B cell (primary cell): ENCODE results near the gene SAMM50. TPM values are rescaled to one million over a fixed set of nuclear protein-coding genes. Genes with fewer than 3 reads are reported as not detected.

Experiments
- ATAC-seq: fragments of 200-7000 bp; cut with Tn5 transposase; one replicate; pipeline ENCODE4 v1.10.0; 2021; ENCODE audit warnings: low read depth, mild to moderate bottlenecking, moderate number of reproducible peaks, moderate library complexity
- CTCF ChIA-PET: fragments of 350-600 bp; sonication (Branson Sonifier 250); formaldehyde crosslinking; loops from one replicate; lab custom pipeline; 2021; ENCODE audit warnings: antibody characterized with exemption, inconsistent platforms; lab: Charles Lee
- POLR2A ChIA-PET: fragments of 350-600 bp; sonication (Branson Sonifier 250); formaldehyde crosslinking; loops from one replicate; lab custom pipeline; 2021; ENCODE audit warnings: antibody characterized with exemption; lab: Charles Lee
- DNase-seq: peaks from one replicate; pipeline ENCODE4 v3.0.0; 2013
- H2AFZ ChIP-seq: 2 replicates; pipeline ENCODE4 v1.6.1; 2012; ENCODE audit warnings: mild to moderate bottlenecking, low read depth, low read length; ENCODE audit not compliant: insufficient read depth, poor library complexity, severe bottlenecking
- H3K27ac ChIP-seq, 2 donors: 1 replicate in 1 of 2; 2 replicates in 1 of 2; pipeline ENCODE4 v1.5.1; 2012 to 2013; ENCODE audit warnings: low read length in 2 of 2, mild to moderate bottlenecking in 2 of 2, moderate library complexity in 1 of 2
- H3K27me3 ChIP-seq, 4 experiments: fragments of 200-600 bp in 1 of 4; sonication (generic) in 1 of 4; replicated peaks in 1 of 4; 1 replicate in 2 of 4; 2 replicates in 2 of 4; pipeline versions ENCODE4 v1.6.1 to v1.7.0; 2013 to 2016; ENCODE audit warnings: low read length in 3 of 4, mild to moderate bottlenecking in 2 of 4, mixed read lengths in 1 of 4, moderate library complexity in 1 of 4; ENCODE audit not compliant: insufficient read depth in 4 of 4, control insufficient read depth in 3 of 4; ENCODE audit errors: control extremely low read depth in 1 of 4
- H3K36me3 ChIP-seq, 2 experiments: replicated peaks in 1 of 2; 1 replicate in 1 of 2; 2 replicates in 1 of 2; pipeline versions ENCODE4 v1.6.1 to v1.7.1; 2013; ENCODE audit warnings: low read length in 1 of 2; ENCODE audit not compliant: insufficient read depth in 2 of 2, control insufficient read depth in 1 of 2; ENCODE audit errors: control extremely low read depth in 1 of 2, extremely low read depth in 1 of 2
- H3K4me1 ChIP-seq, 2 donors: fragments of 200-600 bp in 1 of 2; sonication (generic) in 1 of 2; 1 replicate in 1 of 2; 2 replicates in 1 of 2; pipeline versions ENCODE4 v1.5.1 to v1.6.1; 2013 to 2017; ENCODE audit warnings: low read length in 2 of 2; ENCODE audit not compliant: control insufficient read depth in 2 of 2, insufficient read depth in 2 of 2
- H3K4me2 ChIP-seq: replicated peaks from 2 replicates; pipeline ENCODE3; 2012; ENCODE audit warnings: mild to moderate bottlenecking, low read depth, low read length; ENCODE audit not compliant: poor library complexity, severe bottlenecking
- H3K4me3 ChIP-seq, 5 experiments: fragments of 200-600 bp in 1 of 5; sonication (generic) in 1 of 5; 1 replicate in 3 of 5; 2 replicates in 2 of 5; pipeline versions ENCODE4 v1.5.1 to v1.7.0; 2011 to 2016; ENCODE audit warnings: low read length in 4 of 5, mild to moderate bottlenecking in 4 of 5, low read depth in 2 of 5, control low read depth in 1 of 5, moderate library complexity in 1 of 5; ENCODE audit not compliant: insufficient read depth in 1 of 5; ENCODE audit errors: control extremely low read depth in 1 of 5, extremely low read depth in 1 of 5
- H3K79me2 ChIP-seq: fragments of 200-600 bp; sonication (generic); one replicate; pipeline ENCODE4 v1.6.0; 2016; ENCODE audit warnings: low read length; ENCODE audit not compliant: control insufficient read depth, insufficient read depth
- H3K9ac ChIP-seq: fragments of 200-600 bp; sonication (generic); 2 replicates; pipeline ENCODE4 v1.6.1; 2017; ENCODE audit warnings: mild to moderate bottlenecking, low read length, moderate library complexity
- H3K9me3 ChIP-seq, 3 donors: one replicate each; pipeline versions ENCODE4 v1.6.1 to v1.7.1; 2013; ENCODE audit warnings: low read length in 2 of 3; ENCODE audit not compliant: control insufficient read depth in 2 of 3, insufficient read depth in 1 of 3; ENCODE audit errors: control extremely low read depth in 1 of 3
- H4K20me1 ChIP-seq: 2 replicates; pipeline ENCODE4 v1.6.0; 2012; ENCODE audit warnings: mild to moderate bottlenecking, low read length; ENCODE audit not compliant: insufficient read depth, control insufficient read depth, poor library complexity, severe bottlenecking
- H3K27ac Mint-ChIP-seq: one replicate; pipeline ENCODE4 v1.8.0; 2021; ENCODE audit warnings: mixed read lengths
- H3K27me3 Mint-ChIP-seq: one replicate; pipeline ENCODE4 v1.8.0; 2021; ENCODE audit warnings: mixed read lengths
- H3K4me1 Mint-ChIP-seq: one replicate; pipeline ENCODE4 v1.8.0; 2021; ENCODE audit warnings: mixed read lengths
- H3K4me3 Mint-ChIP-seq: one replicate; pipeline ENCODE4 v1.8.0; 2021; ENCODE audit warnings: mixed read lengths
- H3K9me3 Mint-ChIP-seq: one replicate; pipeline ENCODE4 v1.8.0; 2022; ENCODE audit warnings: mixed read lengths; ENCODE audit not compliant: insufficient read depth
- CTCF ChIP-seq: fragments of 200-600 bp; IDR thresholded peaks from one replicate; pipeline ENCODE4 v1.8.0; 2022; ENCODE audit warnings: antibody characterized with exemption, mild to moderate bottlenecking
- EZH2 ChIP-seq: IDR thresholded peaks from 2 replicates; pipeline ENCODE4 v1.6.1; 2012; ENCODE audit warnings: borderline replicate concordance, low read depth, mild to moderate bottlenecking, moderate library complexity, low read length; ENCODE audit not compliant: insufficient read depth, poor library complexity, severe bottlenecking
- WGBS: methylation state at CpG from one replicate; pipeline ENCODE4 v1.1.5; 2013; ENCODE audit warnings: missing lambda C conversion rate; ENCODE audit not compliant: insufficient coverage; 5-methylcytosine and 5-hydroxymethylcytosine counted together
- intact Hi-C: fragments of 100-400 bp; cut with micrococcal nuclease; formaldehyde crosslinking; loops from one replicate; pipeline ENCODE4 v1.10.0; 2022
- polyA plus RNA-seq: library from polyadenylated mRNA; depleted of rRNA; stranded (reverse); fragments of >200 nt; gene quantifications from 2 replicates; pipeline ENCODE4 v1.2.3, GENCODE V29; 2012
- total RNA-seq, 2 donors: library from RNA; stranded (reverse); fragments of 120-200 nt in 1 of 2; gene quantifications; 1 replicate in 1 of 2; 2 replicates in 1 of 2; pipeline versions ENCODE4 v1.2.3 to v1.2.4, GENCODE V29; 2013 to 2022

Gene SAMM50
- total and polyA plus RNA-seq, 2 donors (not counting 1 experiment from before 2014, with no cell fraction given), result 18.8 to 43.2 TPM

GRCh38 chr22:43909708-43910107 is 45.5 kb upstream of the SAMM50 start:
- Histone ChIP-seq H4K20me1 (no peaks in the 10 kb centered on the region), H3K27me3 (peaks cover 0 to 6% (median 2%) of the 10 kb centered on the region in 4 experiments), H3K4me2 (no peak overlapping the region), H3K4me3 (no peak overlapping the region), H3K79me2 (no peaks in the 10 kb centered on the region), H3K36me3 (no peaks in the 10 kb centered on the region), H3K4me1 (no peaks in the 10 kb centered on the region), H3K27ac (no peak overlapping the region), H3K9ac (no peak overlapping the region), H2AFZ (no peak overlapping the region), H3K9me3 (no peaks in the 10 kb centered on the region)
- TF ChIP-seq CTCF, result no peak
- TF ChIP-seq EZH2, result no peak
- 89% methylated on average over 1 of the region's 1 CpG for WGBS
- intact Hi-C loops, result no loop called here
- POLR2A ChIA-PET, result no interaction called here
- Mint-ChIP-seq H3K9me3 (no peaks in the 10 kb centered on the region), H3K27ac (no peak overlapping the region), H3K4me1 (no peaks in the 10 kb centered on the region), H3K4me3 (no peak overlapping the region), H3K27me3 (peaks cover 27% of the 10 kb centered on the region)
- CTCF ChIA-PET, result no interaction called here
- DNase-seq (no peak), ATAC-seq (no peak)

GRCh38 chr22:43910178-43910695 is 45.0 kb upstream of the SAMM50 start:
- ChIA-PET POLR2A (no interaction called here), CTCF (no interaction called here)
- Histone ChIP-seq H2AFZ (no peak overlapping the region), H4K20me1 (no peaks in the 10 kb centered on the region), H3K9ac (no peak overlapping the region), H3K4me3 (no peak overlapping the region), H3K4me1 (no peaks in the 10 kb centered on the region), H3K27ac (no peak overlapping the region), H3K79me2 (no peaks in the 10 kb centered on the region), H3K4me2 (no peak overlapping the region), H3K27me3 (peaks cover 0 to 6% (median 2%) of the 10 kb centered on the region in 4 experiments), H3K36me3 (no peaks in the 10 kb centered on the region), H3K9me3 (no peaks in the 10 kb centered on the region)
- no peak overlapping the region for H3K27ac Mint-ChIP-seq
- no peak overlapping the region for H3K4me3 Mint-ChIP-seq
- H3K9me3 Mint-ChIP-seq, result no peaks in the 10 kb centered on the region
- no peaks in the 10 kb centered on the region for H3K4me1 Mint-ChIP-seq
- peaks cover 27% of the 10 kb centered on the region for H3K27me3 Mint-ChIP-seq
- WGBS, result 62% methylated on average over 6 of the region's 6 CpGs
- no peak for DNase-seq
- no peak for ATAC-seq
- no peak for TF ChIP-seq CTCF
- TF ChIP-seq EZH2, result no peak
- intact Hi-C loops, result no loop called here
